Left lung (tissue), 10 donors: ENCODE results near the gene C16orf86. TPM values are rescaled to one million over a fixed set of nuclear protein-coding genes. Genes with fewer than 3 reads are reported as not detected.

ENCODE experiments used
- ATAC-seq: fragments of 200-7000 bp; cut with Tn5 transposase; one replicate; pipeline ENCODE4 v1.9.1; 2020; ENCODE audit warnings: moderate library complexity
- DNase-seq, 4 donors: peaks; one replicate each; pipeline ENCODE4 v3.0.0-alpha.2; 2013 to 2020
- H3K27ac ChIP-seq, 2 donors: fragments of 200-600 bp; sonication (generic) in 1 of 2; one replicate each; pipeline versions ENCODE4 v1.5.0 to v1.8.0; 2020 to 2021
- H3K27me3 ChIP-seq, 2 donors: fragments of 200-600 bp; sonication (generic) in 1 of 2; one replicate each; pipeline versions ENCODE4 v1.5.0 to v1.8.0; 2020 to 2021
- H3K36me3 ChIP-seq, 2 donors: fragments of 200-600 bp; sonication (generic) in 1 of 2; one replicate each; pipeline versions ENCODE4 v1.5.0 to v1.8.0; 2020 to 2021
- H3K4me1 ChIP-seq, 2 donors: fragments of 200-600 bp; one replicate each; pipeline ENCODE4 v1.8.0; 2021
- H3K4me3 ChIP-seq, 2 donors: fragments of 200-600 bp; sonication (generic) in 1 of 2; one replicate each; pipeline versions ENCODE4 v1.5.0 to v1.8.0; 2020 to 2021; ENCODE audit warnings: mild to moderate bottlenecking in 1 of 2
- H3K9me3 ChIP-seq, 2 donors: fragments of 200-600 bp; sonication (generic) in 1 of 2; one replicate each; pipeline versions ENCODE4 v1.5.0 to v1.8.0; 2020 to 2021
- CTCF ChIP-seq, 2 donors: fragments of 200-600 bp; sonication (generic) in 1 of 2; IDR thresholded peaks; one replicate each; pipeline versions ENCODE4 v1.5.0 to v1.8.0; 2021; ENCODE audit warnings: antibody characterized with exemption in 2 of 2
- intact Hi-C, 2 donors: fragments of 100-400 bp; cut with DNase I; formaldehyde crosslinking; loops; one replicate each; pipeline versions ENCODE4 v1.11.2 to v1.14.2; 2022
- polyA plus RNA-seq, 6 donors: library from polyadenylated mRNA; unstranded; fragments of 120-200 nt; gene quantifications; one replicate each; pipeline ENCODE4 v1.2.1, GENCODE V29; 2013; ENCODE audit not compliant: insufficient read length in 6 of 6
- total RNA-seq, 2 donors: library from RNA; stranded (reverse); fragmentation: NEBNext Ultra II Directional; extraction: Animal tissue kit (Norgen Biotek cat#: 25700); gene quantifications; one replicate each; pipeline ENCODE4 v1.2.1, GENCODE V29; 2021
- donor health status: DM: no; HTN: yes; CAD: no.
- donor health status: DM: no; HTN: no; CAD: no.

C16orf86 gene
- total and polyA plus RNA-seq, 8 donors = 2.3 to 3.6 (median 2.7) TPM

DNA sequence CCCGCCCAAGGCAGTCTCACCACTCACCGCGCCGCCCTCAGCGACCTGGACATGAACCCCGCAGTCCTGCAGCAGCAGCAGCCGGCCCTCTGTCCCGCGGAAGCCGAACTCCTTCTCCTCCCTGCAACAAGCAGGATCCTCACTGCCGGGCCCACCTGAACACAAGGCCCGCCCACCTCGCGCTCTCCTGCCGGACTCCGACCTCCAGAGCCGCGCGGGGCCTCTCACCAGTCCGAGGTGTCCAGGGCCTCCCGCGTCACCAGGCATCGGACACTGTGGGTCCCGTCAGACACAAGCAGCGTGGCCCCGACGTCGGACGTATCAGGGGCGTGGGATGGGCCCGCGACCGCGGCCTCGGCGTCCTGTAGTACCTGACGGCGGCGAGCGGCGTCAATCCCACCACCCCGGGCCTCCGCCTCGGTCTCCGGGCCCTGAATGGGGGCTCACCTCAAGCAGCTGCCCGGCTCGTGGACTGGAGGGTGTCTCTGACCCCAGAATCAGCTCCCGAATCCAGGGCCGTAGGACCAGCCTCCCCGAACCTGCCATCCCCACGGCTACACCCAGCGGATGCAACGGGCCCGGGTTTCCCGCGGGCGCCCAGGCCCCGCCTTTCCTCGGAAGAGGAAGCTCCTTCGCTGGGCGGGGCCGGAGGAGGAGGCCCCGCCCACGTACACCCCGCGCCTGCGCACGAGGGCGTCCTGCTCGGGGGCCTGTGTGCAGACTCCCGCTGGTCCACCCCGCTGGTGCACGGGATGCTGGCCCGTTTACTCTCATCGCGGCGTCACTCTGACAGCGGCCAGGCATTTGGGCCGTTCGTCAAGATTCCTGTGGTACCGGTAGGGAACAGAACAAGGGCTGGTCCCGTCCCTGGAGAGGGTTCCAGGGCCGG, 6.7 kb upstream of the C16orf86 start, which contains the start of gene ACD:
Gene ACD (minus strand): TSS at position 586 of the 889 bp plus-strand sequence. CDS start 40 bp downstream, at position 546.
- H3K4me1 ChIP-seq = peaks cover 13 to 22% of the 10 kb centered on the region in 2 donors

DNA sequence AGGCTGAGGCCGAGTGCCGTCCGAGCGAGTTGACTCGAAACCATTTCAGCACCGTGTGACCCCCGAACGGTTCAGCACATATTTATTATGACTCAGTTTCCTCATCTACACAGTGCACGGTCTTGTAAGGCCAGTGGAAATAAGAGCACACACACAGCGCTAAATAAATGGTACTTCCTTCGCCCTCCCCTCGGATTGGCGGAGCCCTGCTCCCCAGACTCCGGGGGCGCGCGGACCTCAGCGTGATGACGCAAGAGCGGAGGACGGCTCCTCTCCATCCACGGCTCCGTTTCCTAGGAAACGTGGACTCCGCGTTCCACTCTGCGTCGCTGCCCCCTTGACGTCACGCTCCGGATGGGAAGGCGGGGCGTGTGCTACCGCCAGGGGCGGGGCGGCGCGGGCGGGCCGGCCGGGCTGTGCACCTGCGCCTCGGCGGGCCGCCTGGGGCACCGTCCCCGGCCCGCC, 6.0 kb upstream of the C16orf86 start, which contains the start of gene PARD6A:
Gene PARD6A (plus strand): TSS at position 397 of the 465 bp plus-strand sequence. CDS start 79 bp downstream, outside the sequence.
- no peak for TF ChIP-seq CTCF (IDR thresholded peaks at IDR 0.05)
- H3K36me3 ChIP-seq = peaks cover 0 to 34% of the 10 kb centered on the region in 2 donors
- H3K4me3 ChIP-seq = peak within 1 kb of the TSS; percentile 83 to 96
- H3K27me3 ChIP-seq = peaks cover 0 to under 1% of the 10 kb centered on the region in 2 donors
- ATAC-seq (peak; percentile 87), DNase-seq (peak; percentile 89 to 98 (median 98))
- no peaks in the 10 kb centered on the region for H3K9me3 ChIP-seq
- peaks cover 13 to 25% of the 10 kb centered on the region in 2 donors for H3K4me1 ChIP-seq
- intact Hi-C loops = no loop called here
- peak within 1 kb of the TSS; percentile 95 to 98 for H3K27ac ChIP-seq

More for the DNA sequence above, 6.7 kb upstream of the C16orf86 start, which contains the start of gene ACD:
- TF ChIP-seq CTCF (IDR thresholded peaks at IDR 0.05) = no peak
- peaks cover 0 to 34% of the 10 kb centered on the region in 2 donors for H3K36me3 ChIP-seq
- H3K9me3 ChIP-seq = no peaks in the 10 kb centered on the region
- peak within 1 kb of the TSS; percentile 95 to 98 for H3K27ac ChIP-seq
- ATAC-seq = peak; percentile 95
- DNase-seq = peak; percentile 92 to 98 (median 94)
- peaks cover 0 to 8% of the 10 kb centered on the region in 2 donors for H3K27me3 ChIP-seq
- H3K4me3 ChIP-seq = peak within 1 kb of the TSS; percentile 83 to 96
- intact Hi-C loops = loop anchor here in 1 of 2 donors (10.0 kb wide), 1 partner anchor 115 kb away; no protein-coding TSS in a partner anchor

DNA sequence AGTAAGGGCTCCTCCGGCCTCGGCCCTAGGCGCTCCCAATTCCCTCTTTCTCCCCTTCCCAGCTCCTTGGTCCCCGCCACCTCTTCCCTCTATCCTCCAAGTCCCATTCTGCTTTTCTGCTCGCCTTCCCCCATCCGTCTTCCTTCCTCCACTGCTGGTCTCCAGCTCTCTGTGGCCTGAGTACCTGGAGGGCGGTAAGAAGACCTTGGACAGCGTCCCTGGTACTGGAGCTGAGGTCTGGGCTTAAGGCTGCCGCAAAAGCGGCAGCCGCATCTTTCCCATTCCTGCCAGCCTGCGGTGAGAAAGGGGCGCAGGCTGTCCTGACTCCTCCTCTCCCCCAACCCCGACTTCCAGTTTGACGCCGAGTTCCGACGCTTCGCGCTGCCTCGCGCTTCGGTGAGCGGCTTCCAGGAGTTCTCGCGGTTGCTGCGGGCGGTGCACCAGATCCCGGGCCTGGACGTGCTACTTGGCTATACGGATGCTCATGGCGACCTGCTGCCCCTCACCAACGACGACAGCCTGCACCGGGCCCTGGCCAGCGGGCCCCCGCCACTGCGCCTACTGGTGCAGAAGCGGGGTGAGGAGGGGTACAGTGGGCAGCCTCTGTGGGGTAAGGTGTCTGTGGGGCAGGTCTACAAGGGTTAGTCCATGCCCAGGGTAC, 5.4 kb upstream of the C16orf86 start:
- intact Hi-C loops = no loop called here
- peak overlapping the region; percentile 83 to 96 for H3K4me3 ChIP-seq
- peaks cover 17 to 31% of the 10 kb centered on the region in 2 donors for H3K4me1 ChIP-seq
- H3K9me3 ChIP-seq = no peaks in the 10 kb centered on the region
- peaks cover 0 to 32% of the 10 kb centered on the region in 2 donors for H3K36me3 ChIP-seq
- no peak for TF ChIP-seq CTCF (IDR thresholded peaks at IDR 0.05)
- H3K27me3 ChIP-seq = no peaks in the 10 kb centered on the region
- DNase-seq (peak in 2 of 4 donors; percentile 51 to 81), ATAC-seq (no peak)
- peak overlapping the region in 1 of 2 donors; percentile 98 for H3K27ac ChIP-seq

DNA sequence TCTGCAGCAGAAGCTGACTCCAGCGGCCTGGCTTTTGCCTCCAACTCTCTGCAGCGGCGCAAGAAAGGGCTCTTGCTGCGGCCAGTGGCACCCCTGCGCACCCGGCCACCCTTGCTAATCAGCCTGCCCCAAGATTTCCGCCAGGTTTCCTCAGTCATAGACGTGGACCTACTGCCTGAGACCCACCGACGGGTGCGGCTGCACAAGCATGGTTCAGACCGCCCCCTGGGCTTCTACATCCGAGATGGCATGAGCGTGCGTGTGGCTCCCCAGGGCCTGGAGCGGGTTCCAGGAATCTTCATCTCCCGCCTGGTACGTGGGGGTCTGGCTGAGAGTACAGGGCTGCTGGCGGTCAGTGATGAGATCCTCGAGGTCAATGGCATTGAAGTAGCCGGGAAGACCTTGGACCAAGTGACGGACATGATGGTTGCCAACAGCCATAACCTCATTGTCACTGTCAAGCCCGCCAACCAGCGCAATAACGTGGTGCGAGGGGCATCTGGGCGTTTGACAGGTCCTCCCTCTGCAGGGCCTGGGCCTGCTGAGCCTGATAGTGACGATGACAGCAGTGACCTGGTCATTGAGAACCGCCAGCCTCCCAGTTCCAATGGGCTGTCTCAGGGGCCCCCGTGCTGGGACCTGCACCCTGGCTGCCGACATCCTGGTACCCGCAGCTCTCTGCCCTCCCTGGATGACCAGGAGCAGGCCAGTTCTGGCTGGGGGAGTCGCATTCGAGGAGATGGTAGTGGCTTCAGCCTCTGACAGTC, 4.5 kb upstream of the C16orf86 start:
- peaks cover 0 to 23% of the 10 kb centered on the region in 2 donors for H3K36me3 ChIP-seq
- TF ChIP-seq CTCF (IDR thresholded peaks at IDR 0.05) = no peak
- intact Hi-C loops = no loop called here
- H3K4me3 ChIP-seq = no peak overlapping the region
- ATAC-seq (no peak), DNase-seq (peak in 1 of 4 donors; percentile 78)
- no peaks in the 10 kb centered on the region for H3K27me3 ChIP-seq
- no peaks in the 10 kb centered on the region for H3K9me3 ChIP-seq
- H3K27ac ChIP-seq = no peak overlapping the region
- H3K4me1 ChIP-seq = peaks cover 17 to 37% of the 10 kb centered on the region in 2 donors
